ENCODE data around the gene FLT1. TPM values are rescaled to one million over a fixed set of nuclear protein-coding genes. Genes with fewer than 3 reads are reported as not detected.

The FLT1 gene
- total RNA-seq, 1 donor from 2014 or later, result 46.1 TPM

DNA sequence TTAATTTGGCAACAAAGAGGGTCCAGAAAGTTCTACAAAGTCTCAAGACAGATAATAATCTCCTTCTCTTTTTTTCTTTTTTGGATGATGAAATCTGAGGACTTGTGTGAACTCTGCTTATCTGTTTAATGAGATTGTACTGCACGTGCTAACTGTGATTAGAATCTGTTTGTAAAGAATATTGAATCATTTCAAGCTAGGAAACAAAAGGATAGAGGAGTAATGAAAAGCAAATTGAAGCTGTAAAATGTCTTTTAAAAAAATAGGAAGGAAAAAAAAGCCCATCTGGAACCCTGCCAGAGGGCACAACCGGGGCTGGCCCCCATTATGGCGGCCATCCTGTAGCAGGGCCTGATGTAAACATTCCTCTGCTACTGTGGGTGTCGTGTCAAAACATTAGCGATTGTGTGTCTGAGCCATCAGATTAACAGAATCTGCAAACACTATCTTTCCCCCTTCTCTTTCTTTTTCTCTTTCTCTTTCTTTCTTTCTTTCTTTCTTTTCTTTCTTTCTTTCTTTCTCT lies 83.0 kb downstream of the FLT1 start:
- intact Hi-C loops (cut with micrococcal nuclease), result no loop called here
- ATAC-seq, result no peak
- no peak for DNase-seq

DNA sequence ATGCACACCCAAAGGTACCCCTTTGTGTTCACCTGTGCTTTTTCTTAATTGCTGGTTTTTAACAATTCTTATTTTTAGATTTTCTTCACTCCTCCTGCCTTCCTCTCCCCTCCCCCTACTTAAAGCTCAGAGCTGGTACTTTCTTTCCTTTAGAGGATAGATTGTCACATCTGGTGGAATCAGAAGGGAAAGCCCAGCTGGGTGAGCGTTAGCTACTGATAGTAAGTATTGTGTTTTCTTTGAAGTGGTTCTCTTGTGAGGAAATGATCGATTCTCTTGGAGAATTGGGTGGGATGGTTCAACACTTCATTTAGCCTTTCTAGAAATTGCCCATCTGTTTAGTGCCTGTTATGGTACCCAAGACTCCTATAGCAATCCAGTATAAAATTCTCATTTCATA lies 84.8 kb downstream of the FLT1 start:
- ATAC-seq (no peak), DNase-seq (no peak)
- intact Hi-C loops (cut with micrococcal nuclease), result no loop called here

DNA sequence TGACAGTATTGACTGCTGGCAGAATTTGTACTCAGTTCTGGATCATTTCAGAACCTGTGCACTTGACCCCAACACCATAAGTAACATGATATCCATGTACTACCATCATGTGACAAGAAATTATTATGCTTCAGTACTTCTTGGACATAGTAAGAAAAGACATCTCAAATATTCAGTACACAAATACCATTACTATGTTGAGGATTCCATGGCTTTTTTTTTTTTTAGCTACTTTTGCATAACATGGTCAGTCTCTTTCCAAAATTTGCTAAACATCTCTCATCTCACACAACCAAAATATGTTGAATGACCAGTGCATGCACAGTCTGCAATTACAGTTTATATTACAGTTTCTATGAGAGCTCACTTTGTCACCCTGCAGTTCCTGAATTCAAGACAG lies 85.3 kb downstream of the FLT1 start:
- DNase-seq (no peak), ATAC-seq (no peak)
- intact Hi-C loops (cut with micrococcal nuclease), result no loop called here

DNA sequence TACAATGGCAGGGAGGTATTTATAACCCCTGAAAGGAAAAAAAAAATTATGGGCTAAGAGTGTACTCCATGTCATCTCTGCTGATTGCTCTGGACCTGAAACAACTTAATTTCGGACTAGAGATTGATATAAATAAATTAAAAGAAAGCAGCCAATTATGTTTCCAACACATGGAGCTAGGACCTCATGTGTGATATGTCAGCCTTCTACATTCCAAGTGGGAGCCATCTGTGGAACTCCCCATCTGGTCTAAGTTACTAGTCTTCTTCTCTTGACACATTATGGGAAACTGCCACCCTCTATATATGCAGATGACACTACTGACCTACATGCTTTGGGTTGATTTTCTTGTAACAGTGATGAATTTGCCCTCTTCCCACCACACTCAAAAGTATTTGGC lies 86.1 kb downstream of the FLT1 start:
- DNase-seq (no peak), ATAC-seq (no peak)
- intact Hi-C loops (cut with micrococcal nuclease), result no loop called here

DNA sequence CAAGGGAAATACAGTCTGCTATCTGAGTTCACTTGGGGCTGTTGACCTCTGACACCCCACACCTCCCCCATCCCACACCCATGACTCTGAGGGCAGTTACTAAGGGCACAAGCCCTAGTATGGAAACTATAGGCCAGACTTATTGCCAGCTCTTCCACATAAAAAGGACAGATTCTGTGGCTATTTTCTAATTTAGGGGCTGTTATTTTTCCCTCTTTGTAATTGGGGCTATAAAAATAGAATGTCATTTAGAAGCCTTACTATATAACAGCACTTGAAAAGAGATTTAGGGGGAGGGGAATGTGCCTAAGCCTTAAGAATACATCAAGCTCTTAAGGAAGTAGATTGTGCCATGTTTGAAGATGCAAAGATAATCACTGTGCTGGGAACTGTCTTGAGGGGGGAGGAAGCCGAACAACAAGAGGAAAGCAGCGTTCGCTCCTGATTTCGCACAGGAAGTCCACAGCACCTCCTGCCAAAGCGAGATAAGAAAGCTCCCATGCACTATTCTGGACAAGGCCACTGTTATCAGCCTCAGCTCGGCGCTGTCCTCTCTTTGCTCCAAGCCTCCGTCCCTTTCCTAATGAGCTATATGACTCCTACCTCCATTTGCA lies 86.6 kb downstream of the FLT1 start:
- DNase-seq, result peak; percentile 61
- ATAC-seq, result peak; percentile 92

DNA sequence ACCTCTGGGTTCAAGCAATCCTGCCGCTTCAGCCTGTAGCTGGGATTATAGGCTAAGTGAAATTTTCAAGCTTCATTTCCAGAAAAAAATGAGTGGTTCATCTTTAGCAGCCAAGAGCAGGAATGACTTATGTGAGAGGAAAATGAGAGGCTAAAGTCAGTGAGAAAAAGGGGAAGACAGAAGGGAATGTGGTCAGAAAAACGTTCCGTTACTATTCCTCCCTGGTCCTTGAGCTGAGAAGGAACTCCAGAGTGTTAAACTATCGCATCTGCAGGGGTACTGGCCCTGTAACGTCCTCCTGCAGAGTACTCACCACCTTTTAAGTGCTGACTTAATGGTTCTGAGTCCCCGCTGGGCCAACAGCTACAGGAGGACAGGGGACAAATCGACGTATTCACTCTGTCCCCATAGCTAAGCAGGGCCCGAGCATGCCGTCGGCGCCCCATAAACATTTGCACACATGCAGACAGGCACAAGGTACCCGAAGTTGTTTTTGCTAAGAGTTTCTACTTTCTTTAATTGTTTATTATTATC lies 88.1 kb downstream of the FLT1 start:
- no peak for ATAC-seq
- DNase-seq, result no peak
- intact Hi-C loops (cut with micrococcal nuclease), result no loop called here

More for the DNA sequence above, 86.6 kb downstream of the FLT1 start:
- intact Hi-C loops (cut with micrococcal nuclease), result no loop called here

DNA sequence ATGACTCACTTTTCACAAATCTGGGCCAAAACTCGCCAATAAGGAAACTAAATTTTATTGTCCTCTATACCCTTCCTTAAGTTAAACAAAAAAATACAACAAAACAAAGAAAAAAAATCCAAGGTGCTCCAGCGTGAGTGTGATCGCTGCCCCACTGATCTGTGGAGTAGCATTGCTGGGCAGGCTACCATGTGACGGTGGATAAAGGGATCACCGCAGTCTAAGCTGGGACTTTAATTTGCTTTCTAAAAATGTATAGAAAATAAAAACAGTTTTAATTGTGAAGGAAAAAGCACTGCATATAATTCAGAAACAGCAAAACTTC lies 92.9 kb downstream of the FLT1 start:
- no peak for ATAC-seq
- intact Hi-C loops (cut with micrococcal nuclease), result no loop called here
- DNase-seq, result no peak

DNA sequence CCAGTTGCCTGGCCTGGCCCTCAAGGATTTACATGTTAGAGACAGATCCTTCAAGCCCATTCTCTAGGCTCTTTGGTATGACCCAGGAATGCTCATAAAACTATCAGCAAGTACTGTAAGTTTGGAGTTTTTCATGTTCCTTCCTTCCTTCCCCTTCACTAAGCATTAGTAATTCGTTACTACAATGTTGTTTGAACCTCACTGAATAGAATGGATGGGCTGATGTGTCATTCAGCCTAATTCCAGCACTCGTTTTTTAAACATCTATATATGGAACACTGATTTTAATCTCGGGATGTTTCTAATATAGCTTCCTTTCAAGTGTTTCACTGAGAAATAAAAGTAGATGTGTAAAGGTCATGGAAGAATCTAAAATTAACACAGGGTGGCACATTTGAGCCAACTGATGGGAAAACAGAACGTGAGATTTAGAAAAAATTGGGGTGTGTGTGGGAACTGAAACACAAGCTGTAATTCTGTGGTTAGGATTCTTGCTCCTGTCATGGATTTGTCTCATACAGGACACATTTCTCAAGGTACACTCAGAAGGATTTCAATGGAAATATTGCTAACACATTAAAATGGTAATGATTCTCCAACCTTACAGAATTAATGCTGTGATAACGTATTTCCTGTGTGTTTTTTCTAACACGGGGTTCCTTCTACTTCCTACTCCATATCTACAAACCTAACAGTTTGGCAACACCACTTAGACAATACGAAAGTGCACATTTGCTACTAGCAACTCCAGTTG lies 93.4 kb downstream of the FLT1 start:
- ATAC-seq (peak; percentile 23), DNase-seq (no peak)
- intact Hi-C loops (cut with micrococcal nuclease), result no loop called here

DNA sequence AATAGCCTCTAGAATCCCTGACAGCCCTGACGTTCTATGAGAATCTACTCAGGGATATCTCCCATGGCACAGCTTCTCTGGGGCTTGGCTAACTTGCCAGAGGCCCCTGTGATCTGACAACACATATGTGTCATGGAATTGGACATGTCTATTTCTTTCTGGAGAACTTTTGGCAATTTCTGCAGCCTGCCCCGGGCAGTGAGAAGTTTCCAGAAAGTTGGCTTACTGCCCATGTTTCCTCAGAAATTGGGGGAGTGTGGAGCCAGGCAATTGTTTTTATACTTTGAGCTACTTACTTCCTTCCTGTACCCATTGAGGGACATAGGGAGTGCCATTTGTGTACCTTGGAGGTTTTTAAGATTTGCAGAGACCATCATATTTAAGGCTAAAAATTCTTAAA lies 98.9 kb downstream of the FLT1 start:
- intact Hi-C loops (cut with micrococcal nuclease), result no loop called here
- DNase-seq (no peak), ATAC-seq (no peak)

DNA sequence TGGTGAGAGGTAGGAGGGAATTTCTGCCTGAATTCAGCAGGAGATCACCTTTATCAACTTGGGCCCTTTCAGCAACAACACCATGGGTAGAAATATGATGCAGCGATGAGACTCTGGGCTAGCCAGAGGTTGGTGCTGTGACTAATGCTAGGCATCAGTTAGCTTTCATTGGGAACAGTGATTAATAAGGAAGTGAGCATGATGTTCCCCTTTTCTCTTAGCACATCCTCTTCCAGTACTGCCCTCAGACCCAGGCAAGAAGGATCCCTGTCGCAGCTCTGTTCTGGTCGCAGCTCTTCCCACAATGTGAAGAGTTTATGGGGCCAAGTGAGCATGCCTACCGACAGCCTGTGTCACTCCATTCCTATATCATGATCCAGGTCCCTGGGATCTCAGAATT lies 100.5 kb downstream of the FLT1 start:
- no peak for DNase-seq
- intact Hi-C loops (cut with micrococcal nuclease), result no loop called here
- ATAC-seq, result peak; percentile 55

DNA sequence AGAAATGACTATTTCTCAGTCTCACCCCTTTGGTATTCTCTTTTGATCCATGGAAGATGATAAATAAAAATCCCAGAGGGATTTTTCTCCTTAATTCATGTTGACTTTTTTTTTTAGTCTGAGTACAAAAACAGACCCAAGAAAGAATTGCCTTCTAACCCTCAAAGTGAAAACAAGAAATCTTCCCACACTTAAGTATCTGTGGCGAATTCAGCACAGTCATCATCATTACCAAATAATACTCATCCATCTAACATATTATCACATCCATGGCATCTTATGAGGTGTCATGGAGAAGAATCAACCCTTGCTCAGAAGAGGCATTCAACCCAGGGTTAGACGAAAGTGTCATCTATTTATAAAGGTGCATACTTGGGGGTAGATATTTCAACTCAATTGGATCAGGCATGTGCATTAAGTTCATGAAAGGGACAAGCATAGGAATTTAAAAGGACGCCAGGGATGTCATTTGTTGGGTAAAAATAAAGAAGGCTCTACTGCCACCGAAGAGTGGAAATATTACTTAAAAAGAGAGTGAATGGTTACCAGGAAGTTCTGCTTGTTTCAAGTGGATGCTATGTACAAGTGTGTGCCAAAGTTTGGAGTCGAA lies 101.9 kb downstream of the FLT1 start:
- no peak for ATAC-seq
- intact Hi-C loops (cut with micrococcal nuclease), result no loop called here
- DNase-seq, result no peak

DNA sequence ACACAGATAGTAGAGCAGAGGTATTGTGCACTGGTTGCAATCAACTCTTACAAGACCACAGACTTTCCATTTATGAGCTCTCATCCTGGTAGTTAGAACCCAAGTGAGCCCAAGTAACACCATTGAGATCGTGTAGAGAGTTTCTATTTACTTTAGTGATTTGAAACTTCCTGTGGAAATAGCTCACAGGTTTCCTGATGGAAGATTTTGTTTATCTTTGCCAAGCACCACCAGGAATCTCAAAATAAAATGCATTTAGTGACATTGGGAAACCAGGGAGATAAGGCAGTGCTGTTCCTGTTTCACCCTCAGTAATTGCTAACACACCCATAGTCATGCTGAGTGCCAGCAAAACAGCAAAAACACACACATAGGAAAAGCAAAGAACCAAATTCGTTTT lies 102.5 kb downstream of the FLT1 start:
- no peak for DNase-seq
- intact Hi-C loops (cut with micrococcal nuclease), result no loop called here
- ATAC-seq, result peak; percentile 73

DNA sequence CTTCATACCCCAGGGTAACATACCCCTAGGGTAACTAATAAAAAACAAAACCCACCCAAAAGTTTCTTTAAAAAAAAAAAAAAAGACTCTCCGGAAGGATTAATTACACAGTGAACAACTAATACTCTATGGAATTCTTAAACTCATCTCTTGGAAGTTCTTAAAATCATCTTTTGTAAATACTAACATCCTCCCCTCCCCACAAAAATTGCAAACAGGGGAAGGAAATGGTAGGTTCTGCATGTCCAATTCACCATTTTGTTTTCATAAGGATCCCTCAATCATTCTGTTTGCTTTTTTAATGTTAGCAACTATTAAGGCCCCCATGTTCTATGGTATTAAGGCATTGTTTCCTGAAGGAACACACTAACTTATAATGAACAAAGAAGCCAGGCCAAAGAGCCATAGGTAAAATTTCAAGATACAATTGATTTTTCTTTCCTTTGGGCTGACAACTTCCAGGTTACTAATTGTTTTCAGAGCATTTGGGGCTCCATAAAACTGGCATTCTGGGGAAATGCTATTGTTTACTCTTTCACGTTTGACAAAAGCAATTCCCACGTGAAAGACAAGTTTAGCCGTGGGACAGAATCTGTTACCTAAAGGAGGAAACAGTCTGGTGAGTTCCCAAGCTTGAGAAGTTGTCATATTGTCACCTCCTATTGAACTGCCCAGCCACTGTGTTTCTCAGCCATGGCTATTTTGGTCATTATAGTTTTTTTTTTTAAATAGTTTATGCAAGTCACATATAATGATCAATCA lies 107.0 kb downstream of the FLT1 start:
- DNase-seq, result no peak
- intact Hi-C loops (cut with micrococcal nuclease), result no loop called here
- no peak for ATAC-seq

DNA sequence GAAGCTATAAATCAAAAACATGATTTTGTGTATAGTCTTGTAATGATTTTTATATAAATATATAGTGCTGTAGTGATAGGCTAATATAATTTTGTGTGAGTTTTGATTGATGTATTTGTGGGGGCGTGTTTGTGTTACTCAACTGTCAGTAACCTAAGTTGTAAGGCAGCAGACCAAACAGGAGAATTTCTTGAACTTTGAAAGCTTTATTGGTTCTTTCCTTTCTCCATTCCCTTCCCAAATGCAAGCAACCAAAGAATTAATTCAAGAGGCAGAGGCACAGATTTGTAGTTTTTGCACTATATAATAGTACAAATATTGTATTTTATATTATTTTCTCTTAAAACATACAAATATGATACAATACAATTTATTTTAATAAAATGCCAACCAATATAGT lies 109.6 kb downstream of the FLT1 start:
- intact Hi-C loops (cut with micrococcal nuclease), result no loop called here
- ATAC-seq, result no peak
- no peak for DNase-seq

DNA sequence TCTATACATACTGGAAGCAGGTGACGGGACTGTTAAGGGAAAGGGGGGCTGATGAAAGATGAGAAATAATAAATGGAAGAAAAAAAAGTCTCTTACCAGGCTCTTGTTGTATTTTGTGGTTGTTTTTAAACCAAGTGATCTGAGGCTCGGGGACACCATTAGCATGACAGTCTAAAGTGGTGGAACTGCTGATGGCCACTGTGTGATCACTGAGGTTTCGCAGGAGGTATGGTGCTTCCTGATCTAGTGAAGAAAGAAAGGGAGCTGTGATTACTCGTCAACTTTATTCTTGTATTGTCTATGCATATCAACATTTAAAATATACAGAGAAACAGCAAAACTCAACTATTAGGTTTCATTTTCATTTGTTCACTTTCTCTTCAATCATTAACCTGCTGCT lies 110.1 kb downstream of the FLT1 start:
- DNase-seq, result no peak
- ATAC-seq, result no peak
- intact Hi-C loops (cut with micrococcal nuclease), result no loop called here

DNA sequence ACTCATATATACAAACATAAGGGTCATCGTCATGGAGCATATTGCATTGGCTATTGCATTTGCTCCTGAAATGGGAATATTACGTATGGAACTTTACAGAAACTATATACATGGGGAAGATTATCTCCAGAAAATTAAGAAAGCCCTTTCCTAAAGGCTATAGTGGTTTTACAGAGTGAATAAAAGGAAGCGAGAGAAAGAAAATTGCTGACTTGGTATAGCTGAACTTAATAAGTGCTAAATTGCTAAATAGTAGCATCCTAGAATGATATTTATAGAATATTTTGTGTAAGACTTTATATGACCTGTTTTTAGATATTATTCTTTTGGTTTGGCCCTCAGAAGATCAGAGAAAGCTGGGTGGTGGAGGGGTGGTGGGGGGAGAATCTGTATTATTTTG lies 114.6 kb downstream of the FLT1 start:
- DNase-seq (no peak), ATAC-seq (no peak)
- intact Hi-C loops (cut with micrococcal nuclease), result no loop called here

DNA sequence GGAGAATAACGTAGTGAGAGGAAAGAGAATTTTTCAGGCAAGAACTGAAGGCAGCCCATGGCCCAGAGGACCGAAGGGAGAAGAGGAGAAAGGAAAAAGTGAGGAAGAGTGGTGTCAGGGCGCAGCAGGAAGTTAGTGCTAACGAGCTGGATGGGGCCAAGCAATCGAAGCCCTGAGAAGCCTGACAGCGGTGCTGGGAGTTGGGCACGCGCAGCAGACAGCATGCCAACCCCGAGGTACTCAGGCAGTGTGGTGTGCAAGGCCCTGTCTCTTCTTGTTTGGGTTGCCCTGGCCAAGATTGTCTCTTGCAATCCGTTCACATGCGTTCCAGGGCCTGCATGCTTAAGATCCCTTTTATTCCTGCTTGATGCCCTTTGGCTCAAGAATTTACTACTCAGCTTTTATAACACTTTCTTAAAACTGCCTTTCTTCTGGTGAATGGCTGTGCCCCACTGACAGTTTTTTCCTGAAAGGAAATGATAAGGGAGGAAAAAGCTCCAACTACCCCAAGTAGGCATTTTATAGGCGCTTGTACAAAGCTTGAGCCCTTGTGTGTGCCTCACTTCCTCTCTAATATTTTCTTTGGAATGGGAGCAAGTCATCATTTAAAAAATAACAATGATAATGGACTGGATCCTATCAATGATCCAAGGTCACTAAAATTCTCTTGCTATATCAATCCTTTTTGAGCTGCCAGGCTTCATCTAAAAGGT lies 115.4 kb downstream of the FLT1 start:
- intact Hi-C loops (cut with micrococcal nuclease), result no loop called here
- ATAC-seq, result no peak
- no peak for DNase-seq

DNA sequence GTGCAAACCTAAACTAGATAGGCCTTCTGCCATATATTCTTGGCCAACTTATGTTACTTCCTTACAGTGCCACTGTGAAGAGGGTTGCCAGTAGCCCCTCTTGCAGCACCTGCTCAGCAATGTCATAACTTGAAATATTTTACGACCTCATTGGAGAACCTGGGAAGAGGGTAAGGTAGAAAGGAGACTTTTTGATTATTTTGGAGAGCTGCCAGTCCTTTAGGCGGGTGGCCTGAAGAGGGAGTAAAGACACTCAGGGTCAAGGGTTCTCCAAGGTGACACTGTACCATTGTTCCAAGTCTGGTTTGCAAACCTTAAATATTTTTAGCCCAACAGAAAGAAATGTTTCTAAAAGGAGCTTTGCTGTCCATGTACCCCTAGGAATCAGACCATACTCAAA lies 118.3 kb downstream of the FLT1 start:
- no peak for DNase-seq
- no peak for ATAC-seq
- intact Hi-C loops (cut with micrococcal nuclease), result no loop called here

DNA sequence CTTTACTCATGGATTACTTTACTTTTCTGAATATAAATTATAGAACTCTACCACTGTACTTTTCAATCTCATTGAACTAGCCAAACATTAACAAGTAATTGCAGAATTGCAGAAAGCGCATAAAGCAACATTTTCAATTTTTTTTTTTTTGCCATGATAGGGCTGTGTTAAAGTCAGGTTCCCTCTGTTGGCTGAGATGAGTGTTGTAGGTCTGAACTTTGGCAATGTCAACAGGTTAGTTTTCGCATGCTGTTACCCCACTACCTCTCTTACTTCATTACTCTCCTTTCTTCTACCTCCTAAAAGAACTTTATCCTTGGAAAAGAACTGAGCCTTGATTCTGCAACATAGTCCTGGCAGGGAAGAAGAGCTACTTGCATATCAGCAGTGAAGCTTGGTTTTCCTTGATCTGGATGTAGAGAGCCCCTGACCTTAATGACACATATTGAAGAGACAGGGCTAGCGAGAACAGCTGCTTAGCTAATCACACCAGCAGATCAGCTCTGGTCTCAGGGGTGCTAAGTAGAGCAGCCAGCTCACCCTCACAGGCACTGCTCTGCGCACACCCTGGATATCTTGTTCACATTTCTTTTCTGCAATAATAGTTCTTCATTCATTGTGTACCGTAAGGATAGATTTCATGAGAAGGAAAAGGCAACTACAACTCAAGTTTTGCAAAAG lies 119.5 kb downstream of the FLT1 start:
- intact Hi-C loops (cut with micrococcal nuclease), result no loop called here
- ATAC-seq (no peak), DNase-seq (no peak)

All from left ventricle myocardium superior (tissue), 1 donor.